ENCODE results near the gene SBF2. TPM values are rescaled to one million over a fixed set of nuclear protein-coding genes. Genes with fewer than 3 reads are reported as not detected.

The SBF2 gene
- total and polyA plus RNA-seq, 2 of the 13 experiments (the other 11 are each of a cell fraction or from before 2014, with no cell fraction given), result 24.0 to 45.8 TPM

DNA sequence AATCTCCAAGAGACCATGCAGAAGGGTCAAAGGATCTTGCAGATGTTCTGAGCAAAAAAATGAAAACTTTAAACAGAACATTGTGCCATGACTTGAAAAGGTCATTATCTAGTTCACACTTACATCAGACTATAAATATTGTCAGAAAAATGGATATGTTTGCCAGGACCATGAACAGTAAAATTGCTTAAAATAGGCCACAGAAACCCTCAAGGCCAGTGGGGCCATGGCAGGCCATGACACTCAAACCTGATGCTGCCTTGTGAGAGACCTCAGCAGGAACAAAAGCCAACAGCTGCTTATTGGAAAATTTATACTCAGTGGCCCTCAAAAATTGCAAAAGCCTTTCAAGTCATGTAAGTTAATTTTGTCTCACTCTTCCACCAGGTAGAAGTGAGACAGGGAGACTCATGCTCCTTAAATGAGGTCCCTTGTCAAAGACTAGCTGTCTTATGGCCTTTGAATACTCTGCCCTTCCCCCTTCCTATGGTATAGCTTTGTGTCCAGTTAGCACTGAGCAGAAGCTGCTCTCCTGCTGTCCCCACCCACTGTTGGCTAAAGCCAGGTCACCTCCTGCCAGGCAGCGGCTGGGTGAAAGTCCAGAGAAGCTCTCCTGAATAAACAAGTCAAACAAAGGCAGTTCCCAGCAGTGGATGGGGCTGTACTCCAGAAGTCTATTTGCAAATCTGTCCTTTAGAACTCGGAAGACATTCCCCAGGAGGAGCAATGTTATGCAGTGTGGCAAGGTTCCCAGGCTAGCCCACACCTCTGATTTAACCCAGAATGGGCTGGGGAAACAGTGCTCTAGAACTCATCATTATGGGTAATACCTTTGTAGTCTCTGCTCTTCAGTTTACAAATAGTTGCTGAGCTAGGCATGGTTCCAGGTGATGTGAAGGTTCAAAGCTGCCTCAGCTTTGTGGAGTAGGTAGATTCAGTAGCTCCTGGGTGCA, 32.3 kb upstream of the SBF2 start (continued):
- TF ChIP-seq, protein P1, sequence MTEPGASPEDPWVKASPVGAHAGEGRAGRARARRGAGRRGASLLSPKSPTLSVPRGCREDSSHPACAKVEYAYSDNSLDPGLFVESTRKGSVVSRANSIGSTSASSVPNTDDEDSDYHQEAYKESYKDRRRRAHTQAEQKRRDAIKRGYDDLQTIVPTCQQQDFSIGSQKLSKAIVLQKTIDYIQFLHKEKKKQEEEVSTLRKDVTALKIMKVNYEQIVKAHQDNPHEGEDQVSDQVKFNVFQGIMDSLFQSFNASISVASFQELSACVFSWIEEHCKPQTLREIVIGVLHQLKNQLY (CRISPR knock-in tag; IDR thresholded peaks at IDR 0.05), result peak; percentile 88
- TF ChIP-seq, protein P2, sequence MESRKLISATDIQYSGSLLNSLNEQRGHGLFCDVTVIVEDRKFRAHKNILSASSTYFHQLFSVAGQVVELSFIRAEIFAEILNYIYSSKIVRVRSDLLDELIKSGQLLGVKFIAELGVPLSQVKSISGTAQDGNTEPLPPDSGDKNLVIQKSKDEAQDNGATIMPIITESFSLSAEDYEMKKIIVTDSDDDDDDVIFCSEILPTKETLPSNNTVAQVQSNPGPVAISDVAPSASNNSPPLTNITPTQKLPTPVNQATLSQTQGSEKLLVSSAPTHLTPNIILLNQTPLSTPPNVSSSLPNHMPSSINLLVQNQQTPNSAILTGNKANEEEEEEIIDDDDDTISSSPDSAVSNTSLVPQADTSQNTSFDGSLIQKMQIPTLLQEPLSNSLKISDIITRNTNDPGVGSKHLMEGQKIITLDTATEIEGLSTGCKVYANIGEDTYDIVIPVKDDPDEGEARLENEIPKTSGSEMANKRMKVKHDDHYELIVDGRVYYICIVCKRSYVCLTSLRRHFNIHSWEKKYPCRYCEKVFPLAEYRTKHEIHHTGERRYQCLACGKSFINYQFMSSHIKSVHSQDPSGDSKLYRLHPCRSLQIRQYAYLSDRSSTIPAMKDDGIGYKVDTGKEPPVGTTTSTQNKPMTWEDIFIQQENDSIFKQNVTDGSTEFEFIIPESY (CRISPR knock-in tag; IDR thresholded peaks at IDR 0.05), result peak; percentile 31; the same call in 1 of the 2 replicates
- TF ChIP-seq ZNF317 (CRISPR knock-in tag; IDR thresholded peaks at IDR 0.05), result peak; percentile 84
- no peak for TF ChIP-seq ZFYVE20 (CRISPR knock-in tag; IDR thresholded peaks at IDR 0.05; ENCODE audit: borderline replicate concordance, low read depth)
- TF ChIP-seq RFX3 (CRISPR knock-in tag; IDR thresholded peaks at IDR 0.05), result no peak
- TF ChIP-seq ZNF674 (CRISPR knock-in tag; IDR thresholded peaks at IDR 0.05; ENCODE audit: low read depth), result no peak
- no peak for TF ChIP-seq PRMT3 (CRISPR knock-in tag; IDR thresholded peaks at IDR 0.05; ENCODE audit: borderline replicate concordance, low read depth)
- TF ChIP-seq XRCC5 (optimal IDR thresholded peaks at IDR 0.05; ENCODE audit: low read length), result peak; percentile 63
- TF ChIP-seq, protein P3, sequence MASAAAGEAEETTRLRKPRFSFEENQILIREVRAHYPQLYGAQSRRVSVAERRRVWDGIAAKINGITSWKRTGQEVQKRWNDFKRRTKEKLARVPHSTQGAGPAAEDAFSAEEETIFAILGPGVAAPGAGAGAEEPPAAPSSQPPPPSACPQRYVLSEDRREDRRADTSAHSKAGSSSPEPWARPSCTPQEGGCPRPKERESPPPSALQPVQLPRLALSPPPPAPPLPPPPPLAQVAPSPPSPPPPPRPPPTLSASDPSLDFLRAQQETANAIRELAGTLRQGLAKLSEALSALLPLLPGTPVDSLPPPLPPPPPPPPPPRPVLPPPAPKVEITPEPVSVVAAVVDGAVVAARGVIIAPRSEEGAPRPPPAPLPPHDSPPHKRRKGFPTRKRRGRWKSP (CRISPR knock-in tag; IDR thresholded peaks at IDR 0.05), result peak; percentile 45; the same call in 1 of the 2 replicates
- TF ChIP-seq, protein P4, sequence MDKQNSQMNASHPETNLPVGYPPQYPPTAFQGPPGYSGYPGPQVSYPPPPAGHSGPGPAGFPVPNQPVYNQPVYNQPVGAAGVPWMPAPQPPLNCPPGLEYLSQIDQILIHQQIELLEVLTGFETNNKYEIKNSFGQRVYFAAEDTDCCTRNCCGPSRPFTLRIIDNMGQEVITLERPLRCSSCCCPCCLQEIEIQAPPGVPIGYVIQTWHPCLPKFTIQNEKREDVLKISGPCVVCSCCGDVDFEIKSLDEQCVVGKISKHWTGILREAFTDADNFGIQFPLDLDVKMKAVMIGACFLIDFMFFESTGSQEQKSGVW (CRISPR knock-in tag; IDR thresholded peaks at IDR 0.05; ENCODE audit: borderline replicate concordance), result no peak
- TF ChIP-seq, protein P5, sequence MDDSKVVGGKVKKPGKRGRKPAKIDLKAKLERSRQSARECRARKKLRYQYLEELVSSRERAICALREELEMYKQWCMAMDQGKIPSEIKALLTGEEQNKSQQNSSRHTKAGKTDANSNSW (CRISPR knock-in tag; IDR thresholded peaks at IDR 0.05; ENCODE audit: borderline replicate concordance), result no peak
- TF ChIP-seq ZNF607 (CRISPR knock-in tag; IDR thresholded peaks at IDR 0.05; ENCODE audit: borderline replicate concordance), result no peak; the same call in 1 of the 2 replicates
- TF ChIP-seq SIX4 (CRISPR knock-in tag; IDR thresholded peaks at IDR 0.05), result peak; percentile 58; the same call in 1 of the 2 replicates
- peak; percentile 96 for TF ChIP-seq MED1 (CRISPR knock-in tag; IDR thresholded peaks at IDR 0.05)
- TF ChIP-seq ZNF550 (CRISPR knock-in tag; IDR thresholded peaks at IDR 0.05; ENCODE audit: borderline replicate concordance), result no peak
- TF ChIP-seq, protein P6, sequence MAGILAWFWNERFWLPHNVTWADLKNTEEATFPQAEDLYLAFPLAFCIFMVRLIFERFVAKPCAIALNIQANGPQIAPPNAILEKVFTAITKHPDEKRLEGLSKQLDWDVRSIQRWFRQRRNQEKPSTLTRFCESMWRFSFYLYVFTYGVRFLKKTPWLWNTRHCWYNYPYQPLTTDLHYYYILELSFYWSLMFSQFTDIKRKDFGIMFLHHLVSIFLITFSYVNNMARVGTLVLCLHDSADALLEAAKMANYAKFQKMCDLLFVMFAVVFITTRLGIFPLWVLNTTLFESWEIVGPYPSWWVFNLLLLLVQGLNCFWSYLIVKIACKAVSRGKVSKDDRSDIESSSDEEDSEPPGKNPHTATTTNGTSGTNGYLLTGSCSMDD (CRISPR knock-in tag; IDR thresholded peaks at IDR 0.05), result no peak
- peak; percentile 73 for TF ChIP-seq MED8 (CRISPR knock-in tag; IDR thresholded peaks at IDR 0.05; ENCODE audit: insufficient replicate concordance)
- peak; percentile 96 for TF ChIP-seq PHF21A (CRISPR knock-in tag; IDR thresholded peaks at IDR 0.05)
- no peak for TF ChIP-seq ZNF781 (CRISPR knock-in tag; IDR thresholded peaks at IDR 0.05; ENCODE audit: borderline replicate concordance, not compliant biosample characterization)
- TF ChIP-seq, protein P7, sequence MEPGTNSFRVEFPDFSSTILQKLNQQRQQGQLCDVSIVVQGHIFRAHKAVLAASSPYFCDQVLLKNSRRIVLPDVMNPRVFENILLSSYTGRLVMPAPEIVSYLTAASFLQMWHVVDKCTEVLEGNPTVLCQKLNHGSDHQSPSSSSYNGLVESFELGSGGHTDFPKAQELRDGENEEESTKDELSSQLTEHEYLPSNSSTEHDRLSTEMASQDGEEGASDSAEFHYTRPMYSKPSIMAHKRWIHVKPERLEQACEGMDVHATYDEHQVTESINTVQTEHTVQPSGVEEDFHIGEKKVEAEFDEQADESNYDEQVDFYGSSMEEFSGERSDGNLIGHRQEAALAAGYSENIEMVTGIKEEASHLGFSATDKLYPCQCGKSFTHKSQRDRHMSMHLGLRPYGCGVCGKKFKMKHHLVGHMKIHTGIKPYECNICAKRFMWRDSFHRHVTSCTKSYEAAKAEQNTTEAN (CRISPR knock-in tag; conservative IDR thresholded peaks at IDR 0.05), result peak; percentile 87
- no peak for TF ChIP-seq ZNF230 (CRISPR knock-in tag; IDR thresholded peaks at IDR 0.05)
